B cell (primary cell): Measurements from ENCODE around the gene MUC13.

Source experiments
- EZH2 ChIP-seq: IDR thresholded peaks from 2 replicates; pipeline ENCODE4 v1.6.1; 2012; ENCODE audit warnings: borderline replicate concordance, low read depth, mild to moderate bottlenecking, moderate library complexity, low read length; ENCODE audit not compliant: insufficient read depth, poor library complexity, severe bottlenecking
- TF ChIP-seq, protein P1 (sequence below): fragments of 200-600 bp; IDR thresholded peaks from one replicate; pipeline ENCODE4 v1.8.0; 2022; ENCODE audit warnings: antibody characterized with exemption, mild to moderate bottlenecking

DNA sequence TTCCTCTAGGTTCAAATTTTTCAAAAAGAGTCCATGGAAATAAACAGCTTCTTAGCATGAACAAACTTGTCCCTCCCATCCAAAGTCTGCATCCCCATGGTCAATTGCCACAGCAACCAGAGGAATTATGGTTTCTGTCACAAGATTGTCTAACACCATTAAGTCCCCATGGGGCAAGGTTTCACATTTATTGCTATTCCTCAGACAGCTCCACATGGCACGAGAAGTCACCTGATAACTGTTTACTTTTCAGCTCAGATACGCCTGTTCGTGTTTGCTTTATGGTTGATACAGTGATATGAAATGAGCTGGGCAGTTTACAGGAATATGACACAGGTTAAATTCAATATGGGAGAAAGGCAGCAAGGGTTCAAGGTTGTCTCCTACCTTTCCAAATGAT is 37.9 kb upstream of the MUC13 start:
- TF ChIP-seq, protein P1, sequence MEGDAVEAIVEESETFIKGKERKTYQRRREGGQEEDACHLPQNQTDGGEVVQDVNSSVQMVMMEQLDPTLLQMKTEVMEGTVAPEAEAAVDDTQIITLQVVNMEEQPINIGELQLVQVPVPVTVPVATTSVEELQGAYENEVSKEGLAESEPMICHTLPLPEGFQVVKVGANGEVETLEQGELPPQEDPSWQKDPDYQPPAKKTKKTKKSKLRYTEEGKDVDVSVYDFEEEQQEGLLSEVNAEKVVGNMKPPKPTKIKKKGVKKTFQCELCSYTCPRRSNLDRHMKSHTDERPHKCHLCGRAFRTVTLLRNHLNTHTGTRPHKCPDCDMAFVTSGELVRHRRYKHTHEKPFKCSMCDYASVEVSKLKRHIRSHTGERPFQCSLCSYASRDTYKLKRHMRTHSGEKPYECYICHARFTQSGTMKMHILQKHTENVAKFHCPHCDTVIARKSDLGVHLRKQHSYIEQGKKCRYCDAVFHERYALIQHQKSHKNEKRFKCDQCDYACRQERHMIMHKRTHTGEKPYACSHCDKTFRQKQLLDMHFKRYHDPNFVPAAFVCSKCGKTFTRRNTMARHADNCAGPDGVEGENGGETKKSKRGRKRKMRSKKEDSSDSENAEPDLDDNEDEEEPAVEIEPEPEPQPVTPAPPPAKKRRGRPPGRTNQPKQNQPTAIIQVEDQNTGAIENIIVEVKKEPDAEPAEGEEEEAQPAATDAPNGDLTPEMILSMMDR = no peak
- no peak for TF ChIP-seq EZH2
